GM21619 (cell line): Measurements from ENCODE around the gene LOX.

ENCODE experiments used
- ATAC-seq: cut with Tn5 transposase; IDR thresholded peaks from one replicate; pipeline ENCODE4 v1.9.1; 2021; ENCODE audit not compliant: unreplicated experiment

LOX gene, protein sequence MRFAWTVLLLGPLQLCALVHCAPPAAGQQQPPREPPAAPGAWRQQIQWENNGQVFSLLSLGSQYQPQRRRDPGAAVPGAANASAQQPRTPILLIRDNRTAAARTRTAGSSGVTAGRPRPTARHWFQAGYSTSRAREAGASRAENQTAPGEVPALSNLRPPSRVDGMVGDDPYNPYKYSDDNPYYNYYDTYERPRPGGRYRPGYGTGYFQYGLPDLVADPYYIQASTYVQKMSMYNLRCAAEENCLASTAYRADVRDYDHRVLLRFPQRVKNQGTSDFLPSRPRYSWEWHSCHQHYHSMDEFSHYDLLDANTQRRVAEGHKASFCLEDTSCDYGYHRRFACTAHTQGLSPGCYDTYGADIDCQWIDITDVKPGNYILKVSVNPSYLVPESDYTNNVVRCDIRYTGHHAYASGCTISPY

DNA sequence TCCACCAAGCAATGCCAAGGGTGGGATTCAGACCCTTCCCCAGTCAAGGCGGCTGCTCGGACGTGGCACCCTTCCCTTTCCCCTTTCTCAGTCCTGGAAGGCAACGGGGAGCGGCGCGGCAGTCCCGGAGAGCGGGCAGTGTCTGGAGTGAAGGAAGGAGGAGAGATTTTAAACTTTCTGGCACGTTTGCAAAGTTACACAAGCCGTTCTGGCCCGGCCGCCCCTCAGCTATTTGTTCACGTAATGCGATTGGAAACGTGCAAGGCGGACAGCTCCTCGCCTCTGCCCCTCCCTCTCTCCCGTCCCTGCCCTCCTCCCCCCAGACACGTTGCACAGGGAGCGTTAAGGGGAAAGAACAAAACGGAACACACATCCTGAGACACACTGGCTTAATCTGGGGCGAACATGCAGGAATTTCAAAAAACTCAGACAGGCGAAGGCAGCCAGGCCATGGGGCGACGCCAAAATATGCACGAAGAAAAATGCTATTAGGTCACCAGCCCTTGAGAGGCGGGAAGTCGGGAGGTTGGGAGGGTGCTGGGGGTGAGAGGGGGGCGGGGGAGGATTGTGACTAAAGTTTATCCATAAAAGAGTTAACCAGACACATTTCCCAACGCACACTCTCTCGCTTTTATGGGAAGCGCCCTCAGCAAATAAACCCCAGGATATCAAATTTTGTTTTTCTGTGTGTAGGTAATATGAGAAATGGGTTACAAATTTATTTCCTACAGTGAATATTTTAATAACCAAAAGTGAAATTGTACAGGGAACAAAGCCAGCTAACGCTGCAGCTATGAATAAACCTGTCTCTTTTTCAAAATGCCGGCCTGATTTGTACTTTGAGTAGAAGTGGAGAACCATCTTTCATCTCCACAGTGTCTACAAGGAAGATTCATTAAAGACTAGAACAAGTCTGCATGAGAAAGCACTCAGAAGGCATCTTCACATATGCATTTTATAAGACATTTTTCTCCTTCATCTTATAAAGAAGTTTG, at the start of gene LOX:
TSS of gene LOX (minus strand) at position 144 of the 995 bp plus-strand sequence. CDS start 274 bp downstream, outside the sequence.
- no peak for ATAC-seq

DNA sequence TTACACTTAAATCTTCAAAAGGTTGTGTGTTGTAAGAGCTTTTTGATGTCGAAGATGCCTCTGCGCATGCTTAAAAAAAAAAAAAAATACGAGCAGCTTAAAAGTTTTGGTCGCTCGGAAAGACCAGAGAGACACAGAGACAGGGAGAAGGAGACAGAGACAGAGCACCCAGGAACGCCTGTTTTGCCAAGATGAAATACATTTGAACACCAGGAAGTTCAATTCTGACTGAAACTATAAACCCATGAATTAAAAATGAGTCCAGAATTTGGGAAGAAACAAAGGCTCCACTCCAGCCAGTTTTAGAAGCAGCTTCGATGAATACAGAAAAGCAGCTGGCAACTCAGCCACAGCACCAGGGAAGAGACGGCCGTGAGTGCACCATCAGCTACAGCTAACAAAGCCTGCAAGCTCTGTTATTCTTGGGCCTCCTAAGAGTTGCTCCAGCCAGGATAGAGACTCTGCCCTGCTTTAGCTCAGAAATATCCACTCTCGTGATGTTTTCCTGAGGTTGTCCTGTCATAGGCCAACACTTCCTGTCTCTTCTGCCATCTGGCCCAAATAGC, 48.8 kb upstream of the LOX start:
- ATAC-seq = no peak

DNA sequence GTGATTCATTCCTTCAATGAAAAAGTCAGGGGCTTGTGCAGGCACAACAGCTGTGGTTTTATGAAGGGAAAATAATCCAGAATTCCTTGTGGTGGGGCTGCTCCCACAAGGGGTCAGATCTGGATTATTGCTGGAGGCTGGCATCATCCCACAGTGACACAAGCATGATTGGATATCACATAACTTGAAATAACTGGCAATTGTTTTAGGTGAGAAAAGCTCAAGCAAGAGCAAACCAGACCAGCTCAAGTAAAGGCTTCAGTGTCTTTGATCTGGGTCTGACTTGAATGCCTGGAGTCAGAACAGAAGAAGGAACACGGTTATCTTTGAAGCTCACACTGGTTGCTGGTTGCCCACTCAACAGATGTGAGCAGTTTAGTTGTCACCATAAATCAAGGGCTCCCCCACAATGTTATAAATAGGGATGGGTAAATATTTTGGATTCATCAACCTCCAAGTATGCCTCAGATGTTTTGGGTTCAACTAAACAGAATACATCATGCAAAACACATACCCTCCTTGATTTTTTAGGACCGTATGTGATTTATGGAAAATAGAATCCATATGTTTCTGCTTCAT, 48.2 kb upstream of the LOX start:
- ATAC-seq = no peak

DNA sequence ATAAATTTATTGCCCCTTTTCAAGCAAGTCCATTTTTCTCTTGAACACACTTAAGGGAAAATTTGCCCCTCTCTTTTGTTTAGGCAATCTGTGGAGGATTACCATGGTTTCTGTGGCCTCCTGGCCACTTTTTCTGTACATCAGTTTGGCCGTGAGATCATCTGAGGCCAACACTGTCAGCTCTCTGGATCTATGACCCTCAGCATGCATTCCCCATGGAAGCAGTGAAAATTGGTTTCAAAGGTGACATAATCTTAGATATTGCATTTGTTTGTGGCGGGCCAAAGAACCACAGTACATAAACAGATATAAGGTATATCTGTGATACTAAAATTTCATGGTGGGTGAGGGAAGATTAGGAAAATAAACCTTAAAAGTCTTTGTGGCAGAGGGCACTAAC, 46.7 kb upstream of the LOX start:
- no peak for ATAC-seq

DNA sequence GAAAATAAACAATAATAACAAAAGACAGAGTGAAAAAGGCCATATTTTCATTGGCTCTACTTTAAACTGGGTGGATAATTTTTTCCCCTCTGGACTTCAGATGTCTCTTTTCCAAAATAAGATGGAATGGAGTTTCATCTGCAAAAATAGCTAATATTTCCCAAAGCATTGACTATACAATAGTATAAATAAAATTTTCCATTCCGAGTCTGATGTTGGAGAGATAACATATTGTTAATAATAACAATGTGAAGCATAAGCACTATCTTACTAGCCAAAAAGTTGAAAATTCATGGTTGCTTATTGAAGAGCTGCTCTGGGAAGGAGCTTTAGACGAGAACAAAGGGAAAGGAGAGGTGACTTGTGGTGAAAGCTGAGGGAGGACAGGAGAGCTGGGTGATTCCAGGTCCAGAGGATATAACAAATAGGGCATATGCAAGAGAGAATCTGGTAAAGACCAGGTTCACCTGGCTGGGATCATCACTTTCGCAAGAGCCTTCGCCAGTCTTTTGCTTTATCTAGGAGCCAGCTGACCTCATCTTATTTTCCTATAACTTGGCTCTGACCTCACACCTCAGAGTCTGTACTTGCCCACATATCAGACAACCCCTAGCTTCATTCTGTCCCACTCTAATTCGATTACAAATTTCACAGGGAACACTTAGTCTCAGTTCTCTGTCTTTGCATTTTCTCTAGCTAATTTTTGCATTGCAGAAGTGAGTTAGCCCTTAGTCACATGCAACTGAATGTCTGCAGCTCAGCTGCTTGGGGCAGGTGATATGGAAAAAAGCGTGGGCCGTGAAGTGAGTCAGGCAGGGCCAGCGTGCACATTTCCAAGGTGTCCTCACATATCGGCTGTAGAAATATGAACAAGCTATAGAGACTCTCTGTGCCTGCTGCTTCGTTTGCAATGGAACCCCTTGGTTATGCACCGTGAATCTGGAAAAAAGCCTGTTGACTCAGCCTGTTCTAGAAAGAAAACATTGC, 43.7 kb upstream of the LOX start:
- ATAC-seq = no peak

DNA sequence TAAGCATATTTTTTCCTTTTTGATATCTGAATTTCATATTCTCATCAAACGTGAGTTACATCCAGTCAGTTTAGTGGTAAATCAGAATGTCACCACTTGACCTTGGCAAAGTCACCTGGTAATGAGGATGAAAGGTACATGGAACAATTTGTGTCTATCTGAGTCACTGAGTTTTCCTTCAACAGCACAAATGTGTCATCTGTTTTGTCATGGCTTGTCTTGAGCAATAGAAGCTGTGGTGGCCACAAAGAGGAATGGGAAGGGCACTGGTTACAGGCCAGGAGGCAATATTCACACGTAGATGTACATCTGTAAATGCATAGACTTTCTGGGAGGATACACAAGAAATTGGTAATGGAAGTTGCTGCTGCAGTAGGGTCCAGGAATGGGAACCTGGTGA, 42.9 kb upstream of the LOX start:
- ATAC-seq = no peak

DNA sequence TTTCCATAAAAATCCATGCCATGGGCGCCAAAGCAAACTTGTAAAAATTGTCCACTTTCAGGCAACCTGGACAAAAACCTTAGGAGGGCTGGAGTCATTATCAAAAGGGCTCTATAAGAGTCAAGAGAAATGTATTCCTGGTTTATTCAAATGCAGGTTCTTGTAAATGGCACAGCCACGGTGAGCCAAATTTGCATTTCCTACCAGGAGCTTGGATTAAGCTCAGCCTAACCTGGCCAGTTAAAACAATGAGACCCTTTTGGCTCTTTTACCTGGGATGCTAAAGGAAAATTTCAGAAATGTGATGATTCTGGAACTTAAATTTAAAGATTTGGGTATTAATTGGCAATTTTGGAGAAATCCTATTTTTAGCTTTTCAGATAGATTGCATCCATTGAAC, 42.4 kb upstream of the LOX start:
- no peak for ATAC-seq

DNA sequence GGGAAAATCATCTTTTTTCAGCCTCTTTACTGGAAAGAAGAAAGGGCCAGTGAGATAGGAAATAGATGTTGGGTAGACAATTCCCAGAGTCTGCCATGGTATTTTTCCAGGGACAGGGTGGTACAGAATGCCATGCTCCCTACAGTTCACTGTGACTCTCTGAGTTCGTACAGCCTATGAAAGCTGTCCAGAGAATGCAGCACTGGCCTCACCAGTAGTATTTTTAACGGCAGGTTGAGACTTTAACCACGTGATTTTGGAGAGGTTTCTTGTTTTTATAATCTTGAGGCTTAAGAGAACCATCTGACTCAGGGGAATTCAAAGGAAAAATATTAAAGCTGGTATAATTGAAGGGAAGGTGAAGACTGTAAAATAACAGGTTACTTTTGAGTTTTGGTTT, 41.1 kb upstream of the LOX start:
- ATAC-seq = no peak

DNA sequence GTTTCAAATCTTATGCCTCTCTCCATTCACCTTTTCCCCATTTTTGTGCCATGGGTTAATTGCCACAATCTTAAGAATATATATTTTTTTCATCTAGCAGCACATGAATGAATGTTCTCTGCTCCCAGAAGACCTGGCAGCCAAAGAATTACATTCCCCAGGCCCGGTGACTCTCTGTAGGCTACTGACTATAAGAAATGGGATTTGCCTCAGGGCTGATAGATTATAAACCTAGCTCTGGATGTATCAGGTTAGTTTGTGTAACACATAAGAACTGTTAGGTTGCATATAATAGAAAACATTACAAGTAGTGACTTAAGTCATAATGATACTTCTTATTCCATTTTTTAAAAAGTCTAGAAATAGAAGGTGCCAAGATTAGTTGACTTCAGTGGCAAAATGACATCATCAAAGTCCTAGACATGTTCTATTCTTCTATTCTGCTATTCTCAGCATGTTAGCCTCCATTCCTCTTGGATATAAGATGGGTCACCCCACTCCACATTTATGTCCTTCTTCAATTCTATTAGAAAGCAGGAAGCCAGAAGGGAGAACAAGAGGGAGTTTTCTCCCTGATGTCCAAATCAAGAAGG, 40.4 kb upstream of the LOX start:
- ATAC-seq = no peak

DNA sequence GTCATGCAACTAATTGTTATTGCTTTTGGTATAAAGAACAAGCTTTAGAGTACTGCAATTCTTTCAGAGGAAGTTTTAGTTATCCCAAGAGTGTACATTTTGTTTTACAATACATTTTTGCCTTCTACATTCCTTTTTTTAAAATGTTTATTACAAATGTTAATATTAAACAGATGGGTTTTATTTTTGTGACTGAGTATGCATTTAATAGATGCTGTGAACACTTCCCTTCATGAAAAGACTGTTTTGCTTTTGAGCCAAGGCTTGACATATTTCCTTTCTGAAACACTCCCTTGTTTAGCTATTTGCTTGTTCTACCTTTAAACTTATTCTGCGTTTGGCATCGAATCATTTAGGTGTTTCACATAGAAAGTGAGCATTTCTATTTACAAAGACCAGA, 36.4 kb upstream of the LOX start:
- no peak for ATAC-seq

DNA sequence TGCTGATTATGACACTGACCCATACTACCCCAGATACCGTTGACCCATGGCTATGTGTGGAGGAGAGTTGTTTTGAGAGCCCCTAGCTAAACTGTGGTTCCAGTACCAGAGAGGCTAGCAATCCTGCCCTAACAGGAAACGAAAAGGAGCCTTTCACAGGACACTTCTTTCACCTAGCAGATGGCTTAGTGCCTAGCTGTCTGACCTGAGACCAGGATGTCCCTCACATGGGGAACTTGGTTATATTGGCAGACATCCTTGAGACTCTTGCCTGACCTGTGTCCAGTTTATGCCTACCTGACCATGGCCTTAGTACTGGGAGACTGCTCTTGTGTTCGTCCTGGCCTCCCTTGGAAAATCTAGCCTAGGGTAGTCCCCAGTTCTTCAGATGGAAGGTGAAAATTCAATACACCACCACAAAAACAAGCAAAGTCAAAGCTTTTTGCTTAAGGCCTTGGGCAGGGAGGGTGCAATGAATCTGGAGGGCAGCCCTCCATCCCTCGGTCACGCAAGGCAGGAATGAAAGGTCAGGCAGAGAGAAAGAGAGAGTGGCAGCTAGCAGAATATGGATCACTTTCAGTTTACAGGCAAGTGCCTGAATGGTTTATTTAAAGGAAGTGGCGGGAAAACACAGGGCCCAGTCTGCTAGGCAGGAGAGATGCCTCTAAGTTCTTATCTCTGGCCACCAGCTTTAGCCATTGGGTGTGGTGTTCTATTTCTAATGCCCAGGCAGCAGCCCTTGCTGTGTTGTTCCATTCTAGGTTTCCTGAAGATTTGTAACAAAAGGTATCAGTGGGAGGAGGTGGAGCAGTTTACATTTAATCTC, 34.9 kb upstream of the LOX start:
- no peak for ATAC-seq

DNA sequence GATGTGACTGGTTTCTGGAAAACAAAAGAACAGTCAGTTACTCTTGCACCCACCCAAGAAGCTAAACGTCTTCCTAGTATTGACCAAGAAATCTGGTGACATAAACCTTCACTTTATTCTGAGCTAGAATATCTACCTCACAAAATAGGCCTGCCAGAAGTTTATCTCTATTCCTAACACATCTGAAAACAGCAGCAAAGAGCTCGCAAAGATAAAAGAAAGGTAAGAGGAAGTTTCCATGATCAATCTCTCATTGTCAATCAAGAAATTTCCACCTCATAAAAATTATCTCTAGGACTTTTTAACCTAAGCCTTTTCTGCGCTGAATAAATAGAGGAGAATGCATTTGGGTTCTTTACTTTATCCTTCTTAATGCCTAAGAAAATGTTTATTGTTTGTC, 34.0 kb upstream of the LOX start:
- no peak for ATAC-seq

DNA sequence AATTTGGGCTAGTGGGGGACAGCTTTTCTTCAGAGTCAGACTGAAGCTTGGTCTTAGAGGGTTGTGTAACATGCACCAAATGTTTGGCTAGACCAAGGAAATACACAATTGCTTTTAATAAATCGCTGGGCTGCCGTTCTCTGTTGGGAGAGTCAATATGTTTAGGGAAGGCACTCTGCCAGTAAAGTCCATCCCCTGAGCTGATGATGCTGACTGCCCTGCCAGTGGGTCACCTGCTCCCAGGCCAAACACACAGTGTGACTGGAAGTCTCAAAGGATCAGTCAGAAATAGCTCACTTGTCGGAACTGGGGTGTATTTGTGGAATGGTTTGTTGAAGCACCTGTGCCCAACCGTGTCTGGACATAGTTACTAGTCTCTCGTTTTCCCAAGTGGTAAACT, 33.4 kb upstream of the LOX start:
- no peak for ATAC-seq

DNA sequence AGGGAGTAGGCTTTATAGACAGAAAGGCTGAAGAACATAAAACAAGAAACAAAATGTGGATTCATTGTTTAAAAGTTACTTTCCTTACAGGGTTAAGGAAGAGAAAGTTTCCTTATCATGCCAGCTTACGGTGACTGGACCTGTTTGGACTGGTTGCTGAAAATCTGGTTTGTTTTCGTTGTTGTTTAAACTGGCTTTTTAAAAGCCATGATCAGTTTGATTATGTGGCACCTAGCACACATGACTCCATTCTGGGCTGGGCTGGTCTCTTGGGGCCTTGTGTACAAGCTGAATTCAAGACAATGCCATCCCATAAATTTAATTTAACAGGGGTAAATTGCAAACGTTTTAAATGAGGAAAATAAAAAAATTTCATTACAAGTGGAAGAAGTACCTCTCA, 32.9 kb upstream of the LOX start:
- ATAC-seq = no peak

DNA sequence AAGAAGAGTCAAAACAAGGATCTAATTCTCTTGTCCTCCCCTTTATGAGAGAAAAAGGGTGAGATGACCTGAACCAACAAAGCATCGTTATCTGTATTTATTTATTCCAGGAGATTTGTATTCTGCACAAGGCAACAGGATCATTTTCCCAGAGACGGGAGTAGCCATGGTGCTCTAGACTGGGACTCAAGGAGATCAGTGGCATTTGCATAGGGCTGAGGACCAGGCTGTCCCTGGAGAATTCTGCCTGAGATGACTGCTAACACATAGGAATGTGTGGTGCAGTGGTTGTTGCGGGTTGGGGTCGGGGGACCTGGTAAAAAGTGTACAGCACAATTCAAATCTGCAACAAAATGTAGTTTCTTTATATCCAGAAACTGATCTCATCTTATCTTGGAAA, 29.0 kb upstream of the LOX start:
- no peak for ATAC-seq

DNA sequence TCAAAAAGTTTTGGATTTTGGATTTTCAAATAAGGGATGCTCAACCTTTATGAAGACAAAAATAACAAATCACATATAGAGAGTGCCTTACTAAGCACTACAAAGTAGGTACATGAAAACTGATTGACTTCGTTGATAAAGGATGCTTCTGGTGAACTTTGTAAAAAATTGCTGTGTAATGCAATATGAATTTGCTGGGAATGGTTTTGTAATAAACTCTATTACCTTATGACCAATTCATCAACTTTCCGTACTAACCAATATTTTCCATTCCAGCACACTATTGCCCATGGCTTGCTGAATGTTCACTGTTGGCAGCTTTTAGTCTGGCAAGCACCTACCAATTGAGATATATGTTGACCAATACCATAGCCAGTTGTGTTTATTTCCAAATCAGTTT, 27.9 kb upstream of the LOX start:
- ATAC-seq = no peak

DNA sequence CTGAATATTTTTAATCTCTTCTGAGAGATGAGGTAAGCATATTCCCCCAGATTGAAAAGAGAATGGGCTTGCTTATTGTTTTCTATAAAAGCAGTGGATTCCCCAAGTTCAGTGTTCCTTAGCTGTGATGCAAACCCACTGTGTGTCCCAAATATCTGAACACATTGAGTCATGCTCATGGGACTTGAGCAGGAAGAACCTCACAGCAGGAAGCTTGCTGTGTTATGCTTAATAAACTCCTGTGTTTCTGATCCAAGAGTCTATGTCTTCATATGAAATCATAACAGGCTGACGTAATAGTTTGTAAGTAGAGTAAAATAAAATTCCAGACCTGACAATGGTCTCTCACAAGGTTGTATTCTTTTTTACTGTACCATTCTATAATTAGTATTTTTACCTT, 24.8 kb upstream of the LOX start:
- no peak for ATAC-seq

DNA sequence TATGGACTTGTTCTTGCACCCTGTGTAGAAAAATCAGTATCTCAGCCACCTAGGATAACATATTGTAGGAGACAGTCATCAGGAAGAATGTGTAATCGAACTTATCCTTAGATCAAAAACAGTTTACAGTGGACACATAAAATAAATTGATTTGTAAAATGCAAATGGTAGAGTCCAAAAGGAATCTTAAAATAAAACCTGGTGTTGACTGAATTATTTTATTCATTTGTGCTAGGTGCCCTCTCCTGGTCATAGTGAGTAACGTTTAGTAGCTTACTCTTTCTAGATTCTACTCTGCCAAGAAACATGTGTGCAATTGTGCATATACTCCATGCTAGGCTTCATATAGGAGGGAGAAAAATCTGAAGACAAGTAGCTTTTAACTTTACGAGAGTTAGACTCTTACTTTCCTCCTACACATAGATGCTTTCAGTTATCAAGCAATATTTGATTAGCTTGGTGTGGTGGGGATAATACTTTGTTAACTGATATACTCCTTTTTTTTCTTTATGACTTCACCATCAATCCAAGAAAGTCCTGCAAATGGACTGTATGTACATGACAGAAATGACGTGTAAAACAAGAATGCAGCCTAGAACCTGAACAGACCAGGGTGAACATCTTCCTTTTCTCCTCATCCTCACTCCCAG, 23.7 kb upstream of the LOX start:
- ATAC-seq = peak; percentile 59
